GM21447 (cell line): ENCODE results near the gene TSNAX.
A peak's percentile ranks its signal among the peaks of the same experiment; 100 is the strongest.

ENCODE experiments used
- ATAC-seq: cut with Tn5 transposase; IDR thresholded peaks from one replicate; pipeline ENCODE4 v1.9.1; 2021; ENCODE audit not compliant: unreplicated experiment

Gene TSNAX

GRCh38 chr1:231518485-231519034 is 9.9 kb upstream of the TSNAX start:
- no peak for ATAC-seq

- no peak for ATAC-seq
These were observed 9.3 kb upstream of the TSNAX start for GRCh38 chr1:231519166-231519565.

- ATAC-seq, result no peak
These were observed 6.4 kb upstream of the TSNAX start for GRCh38 chr1:231522038-231522437.

DNA sequence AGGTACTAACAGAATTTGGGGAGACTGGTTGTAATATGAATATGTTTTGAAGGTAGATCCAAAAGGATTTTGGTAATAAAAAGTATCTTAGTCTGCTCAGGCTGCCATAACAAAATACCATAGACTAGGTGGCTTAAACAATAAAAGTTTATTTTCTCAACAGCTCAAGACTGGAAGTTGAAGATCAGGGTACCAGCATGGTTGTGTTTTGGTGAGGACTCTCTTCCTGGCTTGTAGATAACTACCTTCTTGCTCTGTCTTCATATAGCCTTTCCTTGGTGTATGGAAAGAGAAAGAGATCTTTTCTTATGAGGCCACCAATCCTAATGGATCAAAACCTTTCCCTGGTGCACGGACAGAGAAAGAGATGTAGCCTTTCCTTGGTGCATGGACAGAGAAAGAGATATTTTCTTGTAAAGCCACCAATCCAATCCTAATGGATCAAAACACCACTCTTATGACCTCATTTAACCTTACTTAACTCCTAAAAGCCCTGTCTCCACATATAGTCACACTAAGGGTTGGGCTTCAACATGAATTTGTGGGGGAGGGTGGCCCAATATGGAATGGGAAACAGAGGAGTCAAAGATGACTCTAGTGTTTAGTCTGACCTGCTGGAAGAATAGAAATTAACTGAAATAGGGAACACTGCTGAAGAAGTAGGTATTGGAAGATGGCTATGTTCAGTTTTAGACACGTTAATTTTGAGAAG is 5.4 kb upstream of the TSNAX start:
- ATAC-seq, result no peak

DNA sequence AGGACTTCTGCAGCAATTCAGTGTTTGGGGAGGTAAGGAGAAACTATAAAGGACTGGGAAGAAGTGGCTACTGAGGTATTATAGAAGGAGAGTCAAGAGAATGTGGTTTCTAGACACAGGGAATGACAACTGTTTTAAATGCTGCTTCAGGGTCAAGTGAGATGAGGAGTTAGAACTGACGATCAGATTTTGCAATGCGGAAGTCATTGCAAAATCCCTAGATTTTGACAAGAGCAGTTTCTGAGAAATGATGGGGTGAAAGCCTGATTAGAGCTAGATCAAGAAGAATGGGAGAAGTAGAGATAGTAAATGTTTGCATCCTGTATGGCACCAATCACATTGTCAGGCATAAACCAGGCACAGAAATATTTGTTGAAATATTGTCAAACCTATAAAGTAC is 4.7 kb upstream of the TSNAX start:
- no peak for ATAC-seq

- no peak for ATAC-seq
These were observed 1.9 kb upstream of the TSNAX start for GRCh38 chr1:231526536-231526935.

GRCh38 chr1:231527586-231528171 is 790 bp upstream of the TSNAX start:
- peak; percentile 15 for ATAC-seq

DNA sequence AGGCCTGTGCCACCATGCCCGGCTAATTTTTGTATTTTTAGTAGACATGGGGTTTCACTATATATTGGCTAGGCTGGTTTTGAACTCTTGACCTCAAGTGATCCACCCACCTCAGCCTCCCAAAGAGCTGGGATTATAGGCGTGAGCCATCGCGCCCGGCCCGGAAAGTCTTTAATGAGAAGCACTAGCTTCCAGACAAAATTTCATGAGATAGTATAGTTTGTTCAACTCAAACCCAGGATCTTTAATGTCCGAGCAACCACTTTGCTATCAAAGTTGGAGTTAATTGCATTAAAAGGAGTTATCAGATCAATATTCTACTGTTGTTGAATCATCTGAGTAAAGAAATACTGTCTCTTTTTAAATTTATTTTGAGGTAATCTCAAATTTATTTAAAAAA is 4.8 kb downstream of the TSNAX start:
- ATAC-seq, result no peak

DNA sequence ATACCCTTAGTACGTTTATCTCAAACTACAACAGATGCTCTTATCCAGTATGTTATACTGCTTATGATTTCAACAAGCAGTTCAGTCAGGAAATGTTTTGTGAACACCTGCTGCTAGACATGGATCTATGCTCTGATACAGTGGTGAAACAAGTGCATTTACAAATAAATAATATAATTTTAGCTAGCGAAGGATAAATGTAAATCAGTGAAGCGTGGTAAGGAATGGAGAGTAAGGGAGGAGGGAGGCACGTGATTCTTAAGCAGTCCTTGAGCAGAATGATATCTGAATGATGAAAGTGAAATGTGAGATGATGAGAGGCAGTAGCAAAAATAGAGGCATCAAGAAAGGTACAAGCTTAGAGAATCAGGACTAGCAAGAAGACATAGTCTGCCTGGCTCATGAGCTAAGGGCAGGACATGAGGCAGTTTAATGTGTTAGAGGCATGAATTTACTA is 6.3 kb downstream of the TSNAX start:
- no peak for ATAC-seq

DNA sequence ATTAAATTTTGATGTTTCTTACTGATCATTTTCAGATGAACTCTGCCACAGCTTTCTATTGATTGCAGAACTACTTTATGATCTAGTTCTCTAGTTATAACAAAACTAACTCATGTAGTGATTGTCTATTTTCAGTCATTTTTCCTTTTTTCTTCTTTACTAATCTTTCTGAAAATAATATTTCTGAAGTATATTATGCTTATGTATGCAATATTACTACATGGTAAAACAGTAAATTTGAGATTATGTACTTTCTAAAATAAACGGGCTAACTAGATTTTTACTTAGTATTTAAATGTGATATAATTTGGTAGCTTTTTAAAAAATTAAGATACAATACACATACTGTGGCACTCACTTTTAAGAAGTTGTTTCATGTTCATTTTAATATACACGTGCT is 7.6 kb downstream of the TSNAX start:
- ATAC-seq, result no peak

DNA sequence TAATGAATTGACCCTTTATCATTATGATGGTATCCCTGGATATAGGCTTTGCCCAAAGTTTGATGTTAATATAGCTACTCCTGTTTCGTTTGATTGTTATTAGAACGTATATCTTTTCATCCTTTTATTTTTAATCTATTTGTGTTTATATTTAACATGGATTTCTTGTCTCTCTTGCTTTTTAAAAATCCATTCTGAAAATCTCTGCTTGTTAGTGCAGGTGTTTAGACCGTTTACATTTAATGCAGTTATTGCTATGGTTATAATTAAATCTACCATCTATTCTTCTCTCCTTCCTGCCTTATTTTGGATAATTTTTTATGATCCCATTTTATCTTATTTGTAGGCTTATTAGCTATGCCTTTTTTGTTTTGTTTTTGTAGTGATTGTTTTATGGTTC is 12.4 kb downstream of the TSNAX start:
- ATAC-seq, result no peak

DNA sequence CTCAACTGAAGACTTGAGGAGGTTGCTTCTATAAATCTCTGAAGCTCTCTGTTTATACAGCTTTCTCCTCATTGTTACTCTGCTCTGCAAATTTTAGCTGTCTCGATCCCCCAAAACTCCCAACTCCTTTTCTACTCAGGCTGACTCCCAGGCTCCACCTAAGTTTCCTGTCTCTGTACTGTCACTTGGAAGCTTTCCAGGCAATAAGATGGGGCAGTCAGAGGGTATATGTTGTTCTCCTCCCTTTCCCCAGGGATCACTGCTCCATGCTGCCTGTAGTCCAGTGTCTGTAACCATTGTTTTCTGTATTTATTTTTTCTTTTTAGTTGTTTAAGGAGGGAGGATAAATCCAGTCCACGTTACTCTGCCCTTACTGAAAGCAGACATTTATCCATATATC is 13.4 kb downstream of the TSNAX start:
- no peak for ATAC-seq

GRCh38 chr1:231544943-231545592 is 16.6 kb downstream of the TSNAX start:
- no peak for ATAC-seq

GRCh38 chr1:231546693-231547092 is 18.2 kb downstream of the TSNAX start:
- ATAC-seq, result no peak

DNA sequence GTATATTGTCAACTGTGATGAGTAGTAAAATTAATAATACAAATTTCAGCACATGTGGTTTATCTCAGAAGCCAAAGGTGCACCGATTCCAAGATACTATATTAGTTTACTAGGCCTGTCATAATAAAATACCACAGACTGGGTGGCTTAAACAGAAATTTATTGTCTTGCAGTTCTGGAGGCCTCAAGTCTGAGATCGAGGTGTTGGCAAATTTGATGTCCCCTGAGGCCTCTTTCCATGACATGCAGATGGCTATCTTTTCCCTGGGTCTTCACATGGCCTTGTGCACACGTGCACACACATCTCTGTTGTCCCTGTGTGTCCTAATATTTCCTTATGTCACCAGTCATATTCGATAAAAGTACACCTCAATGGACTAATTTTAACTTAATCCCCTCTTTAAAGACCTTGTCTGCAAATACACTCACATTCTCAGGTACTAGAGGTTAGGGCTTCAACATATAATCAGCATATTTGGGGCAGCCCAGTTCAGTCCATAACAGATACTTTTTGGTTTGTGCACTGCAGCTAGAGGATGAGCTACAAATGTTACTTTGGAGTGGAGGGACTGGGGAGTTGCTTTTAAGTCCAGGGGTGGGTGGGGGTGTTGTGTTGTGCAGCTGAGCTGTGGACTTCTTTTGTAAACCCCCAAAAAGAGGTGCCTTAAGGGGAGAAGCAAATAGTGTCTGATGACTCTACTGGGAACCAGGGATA is 21.4 kb downstream of the TSNAX start:
- ATAC-seq, result no peak

DNA sequence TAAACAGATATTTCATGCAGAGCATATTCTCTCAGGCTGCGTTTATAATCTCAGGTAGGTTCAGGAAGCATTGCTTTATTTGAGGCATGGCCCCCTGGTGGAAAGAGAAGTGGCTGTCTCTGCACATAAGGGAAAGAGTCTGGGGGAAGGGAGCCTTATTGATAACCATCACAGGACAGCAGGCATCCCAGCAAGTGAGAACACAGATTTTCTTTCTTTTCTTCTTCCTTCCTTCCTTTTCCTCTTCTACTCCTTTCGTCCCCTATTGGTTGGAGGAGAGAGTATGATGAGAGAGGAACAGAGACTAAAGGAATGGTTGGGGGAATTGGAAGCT is 21.9 kb downstream of the TSNAX start:
- ATAC-seq, result no peak

DNA sequence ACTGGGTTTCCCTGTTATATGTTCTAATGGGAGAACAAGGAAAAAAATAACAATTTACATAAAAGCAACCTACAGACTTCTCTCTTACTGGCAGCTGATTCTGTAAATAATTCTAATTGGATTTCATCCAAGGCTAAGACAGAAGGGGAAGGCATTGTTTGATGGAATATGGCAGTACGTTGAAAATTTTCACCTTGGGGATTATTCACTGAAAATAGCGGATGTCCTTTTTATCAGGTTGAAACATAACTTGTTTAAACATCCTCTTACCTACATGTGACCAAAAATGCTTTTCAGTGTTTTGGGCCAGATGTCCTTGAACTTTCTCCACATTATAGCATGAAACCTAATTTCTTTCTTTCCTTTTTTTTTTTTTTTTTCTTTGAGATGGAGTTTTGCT is 24.9 kb downstream of the TSNAX start:
- no peak for ATAC-seq

DNA sequence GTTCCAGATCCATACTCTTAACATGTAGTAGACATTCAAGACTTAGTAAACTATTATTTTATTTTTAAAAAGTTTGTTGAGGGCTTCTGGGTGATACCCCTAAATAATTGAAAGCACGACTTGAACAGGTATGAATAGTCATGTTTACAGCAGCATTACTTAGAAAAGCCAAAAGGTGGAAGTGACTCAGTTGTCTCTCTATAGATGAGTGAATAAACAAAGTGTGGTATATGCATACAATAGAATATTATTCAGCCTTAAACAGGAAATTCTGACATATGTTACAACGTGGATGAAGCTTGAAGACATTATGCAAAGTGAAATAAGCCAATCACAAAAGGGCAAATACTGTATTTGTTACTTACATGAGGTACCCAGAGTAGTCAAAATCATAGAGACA is 26.5 kb downstream of the TSNAX start:
- no peak for ATAC-seq

GRCh38 chr1:231557411-231557810 is 28.9 kb downstream of the TSNAX start:
- ATAC-seq, result no peak

GRCh38 chr1:231557898-231558707 is 29.6 kb downstream of the TSNAX start:
- no peak for ATAC-seq

- ATAC-seq, result no peak
These were observed 30.3 kb downstream of the TSNAX start for GRCh38 chr1:231558708-231559185.
